Stomach smooth muscle (tissue), 2 donors: Measurements from ENCODE around the gene PTPRB.

Source experiments
- H3K27ac ChIP-seq: one replicate; pipeline ENCODE4 v1.7.0; 2013; ENCODE audit warnings: mild to moderate bottlenecking, low read length, inconsistent platforms
- H3K27me3 ChIP-seq, 2 donors: one replicate each; pipeline ENCODE4 v1.7.0; 2013; ENCODE audit warnings: low read length in 2 of 2; ENCODE audit not compliant: insufficient read depth in 2 of 2, control insufficient read depth in 1 of 2
- H3K36me3 ChIP-seq, 2 donors: one replicate each; pipeline ENCODE4 v1.7.0; 2013; ENCODE audit warnings: low read length in 2 of 2; ENCODE audit not compliant: control insufficient read depth in 2 of 2, insufficient read depth in 2 of 2
- H3K4me1 ChIP-seq: one replicate; pipeline ENCODE4 v1.7.0; 2013; ENCODE audit warnings: low read length; ENCODE audit not compliant: control insufficient read depth, insufficient read depth
- H3K4me3 ChIP-seq, 2 donors: one replicate each; pipeline ENCODE4 v1.7.0; 2013; ENCODE audit warnings: low read length in 2 of 2
- H3K9ac ChIP-seq, 2 donors: one replicate each; pipeline ENCODE4 v1.7.0; 2013; ENCODE audit warnings: low read length in 2 of 2, mild to moderate bottlenecking in 1 of 2
- H3K9me3 ChIP-seq, 2 donors: one replicate each; pipeline ENCODE4 v1.7.0; 2013; ENCODE audit warnings: low read length in 2 of 2; ENCODE audit not compliant: control insufficient read depth in 2 of 2
- donor health status: healthy.
- donor health status: Pancreatic carcinoma.

The PTPRB gene

GRCh38 chr12:70549340-70550179 is 87.7 kb downstream of the PTPRB start:
- H3K27me3 ChIP-seq = no peaks in the 10 kb centered on the region
- no peak overlapping the region for H3K27ac ChIP-seq
- H3K9ac ChIP-seq = no peak overlapping the region
- no peak overlapping the region for H3K4me3 ChIP-seq
- no peaks in the 10 kb centered on the region for H3K36me3 ChIP-seq
- H3K4me1 ChIP-seq = no peaks in the 10 kb centered on the region
- H3K9me3 ChIP-seq = no peaks in the 10 kb centered on the region

DNA sequence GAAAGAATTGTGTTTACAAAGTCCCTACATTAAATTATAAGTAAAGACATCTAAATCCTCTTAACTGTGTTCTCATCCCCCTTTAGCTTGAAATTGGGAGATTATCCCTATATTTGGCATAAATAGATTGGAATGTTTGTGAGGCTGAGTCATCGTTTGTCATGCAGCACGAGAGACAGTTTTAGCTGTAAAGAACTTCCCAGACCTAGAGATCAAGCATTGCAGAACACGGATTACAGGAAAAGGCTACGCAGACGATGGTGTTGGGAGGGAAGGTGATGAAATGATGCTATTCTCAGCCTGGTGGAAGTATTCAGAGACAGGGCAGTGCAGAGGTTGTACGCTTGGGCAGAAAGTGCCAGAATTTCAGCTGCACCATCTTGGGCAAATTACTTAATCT is 93.8 kb downstream of the PTPRB start:
- H3K27ac ChIP-seq = no peak overlapping the region
- H3K9ac ChIP-seq = no peak overlapping the region
- H3K9me3 ChIP-seq = no peaks in the 10 kb centered on the region
- H3K4me1 ChIP-seq = no peaks in the 10 kb centered on the region
- H3K36me3 ChIP-seq = no peaks in the 10 kb centered on the region
- H3K27me3 ChIP-seq = no peaks in the 10 kb centered on the region
- no peak overlapping the region for H3K4me3 ChIP-seq

DNA sequence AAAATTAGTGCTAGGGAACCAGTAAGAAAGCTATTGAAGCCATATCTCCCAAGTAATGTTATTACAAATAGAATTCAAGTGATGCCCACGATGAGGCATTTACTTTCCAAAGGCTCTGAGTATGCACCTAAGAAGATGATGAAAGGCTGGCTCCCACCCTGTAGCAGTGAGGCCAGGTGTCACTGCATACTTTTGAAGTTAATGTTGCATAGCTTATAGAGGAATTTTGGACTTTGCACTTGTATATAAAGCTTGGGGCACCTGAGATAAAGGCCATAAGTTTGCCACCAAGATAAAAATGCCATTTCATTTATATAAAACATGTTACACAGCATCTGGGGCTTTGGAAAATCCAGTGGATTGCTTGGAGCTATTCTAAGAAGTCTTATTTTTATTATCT is 96.2 kb downstream of the PTPRB start:
- H3K36me3 ChIP-seq = no peaks in the 10 kb centered on the region
- no peaks in the 10 kb centered on the region for H3K4me1 ChIP-seq

GRCh38 chr12:70536650-70537049 is 100.6 kb downstream of the PTPRB start:
- no peaks in the 10 kb centered on the region for H3K4me1 ChIP-seq
- H3K4me3 ChIP-seq = no peak overlapping the region
- H3K27me3 ChIP-seq = no peaks in the 10 kb centered on the region
- no peak overlapping the region for H3K9ac ChIP-seq
- H3K36me3 ChIP-seq = no peaks in the 10 kb centered on the region
- H3K9me3 ChIP-seq = peaks cover 0 to 4% of the 10 kb centered on the region in 2 donors
- H3K27ac ChIP-seq = no peak overlapping the region

More for the DNA sequence above, 96.2 kb downstream of the PTPRB start:
- no peak overlapping the region for H3K27ac ChIP-seq
- H3K9me3 ChIP-seq = no peaks in the 10 kb centered on the region
- no peak overlapping the region for H3K9ac ChIP-seq
- no peak overlapping the region for H3K4me3 ChIP-seq
- H3K27me3 ChIP-seq = no peaks in the 10 kb centered on the region

- Histone ChIP-seq H3K4me1 (no peaks in the 10 kb centered on the region), H3K9ac (no peak overlapping the region), H3K36me3 (no peaks in the 10 kb centered on the region), H3K4me3 (no peak overlapping the region), H3K27ac (no peak overlapping the region), H3K27me3 (no peaks in the 10 kb centered on the region), H3K9me3 (peaks cover 0 to 4% of the 10 kb centered on the region in 2 donors)
Observed at GRCh38 chr12:70535896-70536374, 101.3 kb downstream of the PTPRB start.

DNA sequence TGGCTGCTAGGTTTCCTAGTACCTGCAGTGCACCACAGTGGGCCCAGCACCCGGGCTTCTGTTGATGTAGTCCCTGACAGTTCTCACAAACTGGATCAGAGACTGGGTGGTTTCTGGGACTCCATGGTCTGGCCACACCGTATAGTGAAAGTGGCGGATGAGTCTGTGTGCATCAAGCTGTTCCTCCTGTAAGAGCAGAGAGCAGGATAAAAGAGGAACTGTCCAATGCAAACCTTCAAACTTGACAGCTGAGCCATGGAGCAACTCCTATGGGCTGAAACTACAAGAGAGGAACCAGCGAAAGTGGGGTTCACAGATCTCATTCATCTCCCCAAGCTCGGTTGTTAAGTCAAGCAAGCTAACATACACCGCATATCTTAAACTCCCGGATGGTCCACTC is 102.8 kb downstream of the PTPRB start:
- H3K27ac ChIP-seq = no peak overlapping the region
- no peak overlapping the region for H3K4me3 ChIP-seq
- no peaks in the 10 kb centered on the region for H3K27me3 ChIP-seq
- peaks cover 0 to 4% of the 10 kb centered on the region in 2 donors for H3K9me3 ChIP-seq
- no peaks in the 10 kb centered on the region for H3K36me3 ChIP-seq
- H3K4me1 ChIP-seq = no peaks in the 10 kb centered on the region
- no peak overlapping the region for H3K9ac ChIP-seq

GRCh38 chr12:70529647-70530046 is 107.6 kb downstream of the PTPRB start:
- no peak overlapping the region for H3K9ac ChIP-seq
- no peaks in the 10 kb centered on the region for H3K4me1 ChIP-seq
- no peak overlapping the region for H3K27ac ChIP-seq
- H3K4me3 ChIP-seq = no peak overlapping the region
- H3K36me3 ChIP-seq = no peaks in the 10 kb centered on the region
- H3K27me3 ChIP-seq = no peaks in the 10 kb centered on the region
- peaks cover 0 to 4% of the 10 kb centered on the region in 2 donors for H3K9me3 ChIP-seq

- no peak overlapping the region for H3K4me3 ChIP-seq
- no peaks in the 10 kb centered on the region for H3K36me3 ChIP-seq
- no peak overlapping the region for H3K9ac ChIP-seq
- H3K4me1 ChIP-seq = no peaks in the 10 kb centered on the region
- H3K27me3 ChIP-seq = no peaks in the 10 kb centered on the region
- no peak overlapping the region for H3K27ac ChIP-seq
- H3K9me3 ChIP-seq = peaks cover 3 to 4% of the 10 kb centered on the region in 2 donors
Observed at GRCh38 chr12:70520847-70521246, 116.4 kb downstream of the PTPRB start.

GRCh38 chr12:70513426-70513825 is 123.8 kb downstream of the PTPRB start:
- Histone ChIP-seq H3K27ac (no peak overlapping the region), H3K36me3 (no peaks in the 10 kb centered on the region), H3K4me1 (no peaks in the 10 kb centered on the region), H3K4me3 (no peak overlapping the region), H3K9ac (no peak overlapping the region), H3K9me3 (no peaks in the 10 kb centered on the region), H3K27me3 (no peaks in the 10 kb centered on the region)

DNA sequence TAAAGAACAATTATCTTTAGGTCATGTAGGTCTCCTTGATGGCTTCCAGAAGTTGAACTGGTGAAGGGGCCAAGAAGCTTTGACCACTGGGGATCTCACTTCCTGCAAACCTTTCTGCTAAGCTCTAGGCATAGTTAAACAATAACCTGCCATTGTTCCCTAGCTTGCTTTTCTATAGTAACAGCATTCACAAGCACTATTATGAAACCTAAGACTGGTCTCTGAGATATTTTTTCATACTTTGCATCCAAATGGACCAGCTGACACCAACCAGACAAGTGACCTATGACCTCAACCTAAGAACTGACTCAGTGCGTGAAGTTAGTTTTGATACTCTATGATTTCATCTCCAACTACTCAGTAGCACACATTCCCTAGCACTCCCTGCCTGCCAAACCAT is 129.1 kb downstream of the PTPRB start:
- Histone ChIP-seq H3K27ac (no peak overlapping the region), H3K27me3 (peaks cover 0 to 2% of the 10 kb centered on the region in 2 donors), H3K4me3 (no peak overlapping the region), H3K36me3 (no peaks in the 10 kb centered on the region), H3K9ac (no peak overlapping the region), H3K9me3 (no peaks in the 10 kb centered on the region), H3K4me1 (no peaks in the 10 kb centered on the region)

GRCh38 chr12:70507442-70507841 is 129.8 kb downstream of the PTPRB start:
- H3K36me3 ChIP-seq = no peaks in the 10 kb centered on the region
- H3K27me3 ChIP-seq = peaks cover 0 to 2% of the 10 kb centered on the region in 2 donors
- no peak overlapping the region for H3K9ac ChIP-seq
- no peak overlapping the region for H3K4me3 ChIP-seq
- no peak overlapping the region for H3K27ac ChIP-seq
- H3K9me3 ChIP-seq = no peaks in the 10 kb centered on the region
- no peaks in the 10 kb centered on the region for H3K4me1 ChIP-seq
